Bronchial epithelial cell (primary cell): ENCODE results near the gene NAB1. TPM values are rescaled to one million over a fixed set of nuclear protein-coding genes. Genes with fewer than 3 reads are reported as not detected.

Experiments
- DNase-seq: peaks from one replicate; pipeline ENCODE4 v3.0.0-alpha.2; 2010; ENCODE audit warnings: low read depth
- FAIRE-seq: peaks from 2 replicates; lab custom pipeline; 2011; peaks lifted over from hg19 to GRCh38; lab: Jason Lieb, UNC
- H3K27me3 ChIP-seq: 2 replicates; pipeline ENCODE4 v1.5.1; 2011; ENCODE audit warnings: low read length; ENCODE audit not compliant: control insufficient read depth, insufficient read depth
- H3K36me3 ChIP-seq: 2 replicates; pipeline ENCODE4 v1.5.1; 2011; ENCODE audit warnings: low read length; ENCODE audit not compliant: control insufficient read depth, insufficient read depth
- H3K4me3 ChIP-seq: 2 replicates; pipeline ENCODE4 v1.5.1; 2011; ENCODE audit warnings: mild to moderate bottlenecking, low read depth, low read length, control low read depth
- total RNA-seq: library from RNA; depleted of rRNA; stranded (reverse); fragments of >200 nt; gene quantifications from 2 replicates; pipeline ENCODE4 v1.2.1, GENCODE V29; 2014
- TF ChIP-seq, protein P1 (sequence below): IDR thresholded peaks from 2 replicates; pipeline ENCODE4 v1.5.1; 2011; ENCODE audit warnings: mild to moderate bottlenecking, moderate library complexity, low read length, control low read depth, inconsistent platforms; ENCODE audit not compliant: insufficient read depth, severe bottlenecking

Gene NAB1
- total RNA-seq, 1 donor from 2014 or later, result 92.4 TPM

DNA sequence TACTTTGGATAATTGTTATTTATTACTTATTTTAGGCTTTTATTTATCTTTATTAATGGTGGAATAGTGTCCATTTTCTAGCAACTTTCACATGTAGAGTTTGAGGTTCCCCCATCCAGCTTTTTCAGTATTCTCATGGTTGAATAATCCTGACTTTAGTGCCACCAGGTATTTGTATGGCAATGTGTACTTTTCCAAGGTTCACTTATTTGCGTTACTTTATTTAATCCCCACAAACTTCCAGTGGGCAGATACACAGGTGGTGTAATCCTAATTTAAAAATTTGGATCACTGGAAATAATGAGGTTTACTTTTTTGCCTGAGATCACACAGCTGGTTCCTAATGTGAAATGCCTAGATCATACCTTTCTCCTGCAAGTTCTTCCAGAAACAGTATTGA, 30.5 kb downstream of the NAB1 start:
- FAIRE-seq, result no peak
- peaks cover 5% of the 10 kb centered on the region for H3K36me3 ChIP-seq

DNA sequence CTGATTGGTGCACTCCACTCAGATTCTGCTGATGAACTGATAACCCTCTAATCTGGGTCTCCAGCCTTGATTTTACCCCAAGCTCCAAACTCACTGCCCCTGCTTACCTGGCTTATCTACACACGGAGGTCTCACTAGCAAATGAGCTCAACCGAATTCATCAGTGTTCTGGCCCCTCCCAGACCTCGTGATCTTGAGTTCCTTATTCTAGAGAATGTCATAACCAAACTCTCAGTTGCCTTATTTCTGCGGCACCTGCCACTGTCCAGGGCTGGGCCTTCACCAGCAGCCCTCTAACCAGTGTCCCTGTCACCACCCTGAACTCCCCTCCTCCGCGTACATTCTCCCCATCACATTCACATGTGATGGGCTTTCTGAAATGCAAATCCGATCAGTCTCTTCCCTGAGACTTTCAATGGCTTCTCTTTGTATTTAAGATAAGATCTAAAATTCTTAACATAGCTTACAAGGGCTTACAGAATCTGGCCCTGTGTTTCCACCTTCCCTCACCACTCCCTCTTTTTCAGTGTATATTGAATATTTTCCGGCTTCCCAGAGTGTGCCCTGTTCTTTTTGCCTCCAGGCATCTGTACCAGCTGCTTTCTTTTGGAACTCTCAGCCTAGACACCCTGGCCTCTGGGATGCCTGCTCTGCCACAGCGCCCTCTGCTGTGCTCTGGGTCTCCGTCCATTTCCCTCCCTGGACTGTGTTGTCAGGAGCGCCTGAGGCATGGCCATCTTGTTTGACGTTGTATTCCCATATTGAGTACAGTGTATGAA, 31.1 kb downstream of the NAB1 start:
- DNase-seq, result peak; percentile 32
- Histone ChIP-seq H3K27me3 (no peaks in the 10 kb centered on the region), H3K4me3 (no peak overlapping the region), H3K36me3 (peaks cover 5% of the 10 kb centered on the region)
- no peak for FAIRE-seq
- TF ChIP-seq, protein P1, sequence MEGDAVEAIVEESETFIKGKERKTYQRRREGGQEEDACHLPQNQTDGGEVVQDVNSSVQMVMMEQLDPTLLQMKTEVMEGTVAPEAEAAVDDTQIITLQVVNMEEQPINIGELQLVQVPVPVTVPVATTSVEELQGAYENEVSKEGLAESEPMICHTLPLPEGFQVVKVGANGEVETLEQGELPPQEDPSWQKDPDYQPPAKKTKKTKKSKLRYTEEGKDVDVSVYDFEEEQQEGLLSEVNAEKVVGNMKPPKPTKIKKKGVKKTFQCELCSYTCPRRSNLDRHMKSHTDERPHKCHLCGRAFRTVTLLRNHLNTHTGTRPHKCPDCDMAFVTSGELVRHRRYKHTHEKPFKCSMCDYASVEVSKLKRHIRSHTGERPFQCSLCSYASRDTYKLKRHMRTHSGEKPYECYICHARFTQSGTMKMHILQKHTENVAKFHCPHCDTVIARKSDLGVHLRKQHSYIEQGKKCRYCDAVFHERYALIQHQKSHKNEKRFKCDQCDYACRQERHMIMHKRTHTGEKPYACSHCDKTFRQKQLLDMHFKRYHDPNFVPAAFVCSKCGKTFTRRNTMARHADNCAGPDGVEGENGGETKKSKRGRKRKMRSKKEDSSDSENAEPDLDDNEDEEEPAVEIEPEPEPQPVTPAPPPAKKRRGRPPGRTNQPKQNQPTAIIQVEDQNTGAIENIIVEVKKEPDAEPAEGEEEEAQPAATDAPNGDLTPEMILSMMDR, result peak; percentile 44

More for the DNA sequence above, 30.5 kb downstream of the NAB1 start:
- no peak for DNase-seq
- TF ChIP-seq, protein P1, result no peak
- no peaks in the 10 kb centered on the region for H3K27me3 ChIP-seq
- H3K4me3 ChIP-seq, result no peak overlapping the region

DNA sequence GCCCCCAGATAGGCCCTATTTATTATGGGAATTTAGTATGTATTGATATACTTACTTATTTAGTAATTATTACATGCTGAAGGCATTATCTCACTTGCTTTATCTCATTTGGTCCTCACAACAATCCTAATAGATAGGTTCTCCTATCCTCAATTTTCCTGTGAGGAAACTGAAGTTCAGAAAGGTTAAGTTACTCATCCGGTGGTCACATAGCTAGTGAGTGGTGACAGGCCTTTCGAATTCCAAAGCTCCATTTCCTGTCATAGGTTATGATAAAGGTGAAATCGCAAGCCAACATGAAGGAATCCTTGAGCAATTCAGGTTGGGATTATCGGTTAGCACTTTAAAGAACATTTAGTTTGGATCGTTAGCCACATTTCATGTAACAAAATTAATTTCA, 33.3 kb downstream of the NAB1 start:
- peak; percentile 30 for DNase-seq
- Histone ChIP-seq H3K27me3 (no peaks in the 10 kb centered on the region), H3K4me3 (no peak overlapping the region), H3K36me3 (peaks cover 5% of the 10 kb centered on the region)
- TF ChIP-seq, protein P1, result no peak
- FAIRE-seq, result no peak

DNA sequence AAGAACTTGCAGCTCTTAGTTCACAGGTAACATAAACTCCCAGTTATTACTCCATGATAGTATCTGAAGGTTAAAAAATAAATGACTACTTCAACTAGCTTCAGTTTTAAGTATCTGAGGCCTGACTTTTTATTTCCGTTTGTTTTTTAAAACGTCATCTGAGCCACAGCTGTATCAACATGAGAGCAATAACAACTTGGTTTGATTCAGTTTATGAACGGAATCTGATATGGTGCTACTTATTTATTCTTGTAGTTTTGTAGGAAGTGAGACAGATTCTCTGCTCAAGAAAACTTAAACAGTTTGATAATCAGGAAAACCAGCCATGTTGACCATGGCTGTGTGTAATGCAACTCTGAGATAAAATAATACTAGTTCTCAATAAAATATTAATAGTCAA, 34.9 kb downstream of the NAB1 start:
- H3K4me3 ChIP-seq, result no peak overlapping the region
- H3K36me3 ChIP-seq, result peaks cover 5% of the 10 kb centered on the region
- TF ChIP-seq, protein P1, result no peak
- FAIRE-seq (no peak), DNase-seq (no peak)
- H3K27me3 ChIP-seq, result no peaks in the 10 kb centered on the region

DNA sequence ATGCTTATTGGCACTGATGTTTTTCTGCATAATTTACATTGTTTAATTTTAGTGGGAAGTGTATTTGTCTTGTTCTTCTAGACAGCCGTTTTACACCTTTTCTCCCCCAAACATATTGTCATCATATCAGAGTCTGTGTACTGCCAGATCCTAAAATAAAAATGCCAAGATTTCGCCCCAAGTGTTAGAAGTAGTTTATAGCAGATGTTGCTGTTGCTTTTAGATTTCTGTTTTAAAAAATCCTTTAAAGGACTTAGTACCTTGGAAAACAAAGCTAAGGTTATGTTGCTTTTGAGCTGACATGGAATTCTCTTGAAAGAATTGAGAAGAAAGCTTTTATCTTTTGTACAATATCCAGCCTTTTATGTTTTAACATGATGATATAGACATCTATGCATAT, 36.0 kb downstream of the NAB1 start:
- DNase-seq (no peak), FAIRE-seq (no peak)
- Histone ChIP-seq H3K36me3 (peaks cover 3% of the 10 kb centered on the region), H3K4me3 (no peak overlapping the region), H3K27me3 (no peaks in the 10 kb centered on the region)
- TF ChIP-seq, protein P1, result no peak

DNA sequence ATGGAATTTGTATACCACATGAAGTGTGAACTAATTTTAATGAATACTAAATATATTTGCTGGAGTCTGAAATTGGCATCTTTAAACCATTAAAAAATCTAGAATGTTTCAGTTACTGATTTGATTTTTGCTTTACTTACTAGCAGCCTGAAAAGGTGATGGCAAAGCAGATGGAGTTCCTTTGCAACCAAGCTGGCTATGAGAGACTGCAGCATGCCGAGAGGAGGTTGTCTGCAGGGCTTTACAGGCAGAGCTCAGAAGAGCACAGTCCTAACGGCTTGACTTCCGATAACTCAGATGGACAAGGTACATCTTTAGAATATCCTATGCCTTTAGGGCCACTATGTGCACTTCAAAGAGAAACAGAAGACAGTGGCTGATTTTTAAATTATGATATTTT, 36.5 kb downstream of the NAB1 start:
- FAIRE-seq, result no peak
- Histone ChIP-seq H3K4me3 (no peak overlapping the region), H3K36me3 (peaks cover 1% of the 10 kb centered on the region), H3K27me3 (no peaks in the 10 kb centered on the region)
- TF ChIP-seq, protein P1, result no peak
- DNase-seq, result no peak
